Neural cell (in vitro differentiated cells): Measurements from ENCODE around the gene ARHGAP10.

Experiments
- EZH2 ChIP-seq: fragments of 200-600, 300-800 bp; shearing (Covaris generic), sonication (generic); IDR thresholded peaks from 2 replicates; pipeline ENCODE4 v1.6.1; 2014; ENCODE audit warnings: antibody characterized with exemption, low read length, borderline replicate concordance, mild to moderate bottlenecking; ENCODE audit not compliant: insufficient read depth, poor library complexity, severe bottlenecking
- POLR2AphosphoS5 ChIP-seq: IDR thresholded peaks from 2 replicates; pipeline ENCODE4 v1.6.1; 2012
- RAD21 ChIP-seq: fragments of 450-650 bp; conservative IDR thresholded peaks from 2 replicates; pipeline ENCODE4 v1.6.1; 2014; ENCODE audit warnings: antibody characterized with exemption, mild to moderate bottlenecking, moderate library complexity
- TF ChIP-seq, protein P1 (sequence below): fragments of 450-650 bp; IDR thresholded peaks from 2 replicates; pipeline ENCODE4 v1.5.1; 2014; ENCODE audit warnings: antibody characterized with exemption, mild to moderate bottlenecking, moderate library complexity; ENCODE audit not compliant: poor library complexity, severe bottlenecking

DNA sequence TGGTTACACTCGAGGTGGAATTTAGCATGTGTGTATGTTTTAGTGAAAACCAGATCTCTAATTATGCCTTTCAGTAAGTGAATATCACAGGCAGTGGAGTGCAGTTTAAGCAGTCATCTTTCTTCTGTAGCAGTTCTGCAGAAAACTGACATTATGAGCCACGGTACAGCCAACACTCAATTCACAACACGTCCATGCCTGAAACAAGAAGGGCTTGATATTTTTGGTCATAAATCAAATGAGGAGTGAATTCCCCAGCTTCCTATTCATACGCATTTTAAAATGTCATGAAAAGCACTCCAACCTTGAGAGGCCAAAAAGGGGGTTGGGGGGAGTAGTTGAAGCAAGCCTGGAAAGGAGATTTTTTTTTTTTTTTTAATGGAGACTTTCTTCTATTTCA lies 316.7 kb downstream of the ARHGAP10 start:
- TF ChIP-seq, protein P1, sequence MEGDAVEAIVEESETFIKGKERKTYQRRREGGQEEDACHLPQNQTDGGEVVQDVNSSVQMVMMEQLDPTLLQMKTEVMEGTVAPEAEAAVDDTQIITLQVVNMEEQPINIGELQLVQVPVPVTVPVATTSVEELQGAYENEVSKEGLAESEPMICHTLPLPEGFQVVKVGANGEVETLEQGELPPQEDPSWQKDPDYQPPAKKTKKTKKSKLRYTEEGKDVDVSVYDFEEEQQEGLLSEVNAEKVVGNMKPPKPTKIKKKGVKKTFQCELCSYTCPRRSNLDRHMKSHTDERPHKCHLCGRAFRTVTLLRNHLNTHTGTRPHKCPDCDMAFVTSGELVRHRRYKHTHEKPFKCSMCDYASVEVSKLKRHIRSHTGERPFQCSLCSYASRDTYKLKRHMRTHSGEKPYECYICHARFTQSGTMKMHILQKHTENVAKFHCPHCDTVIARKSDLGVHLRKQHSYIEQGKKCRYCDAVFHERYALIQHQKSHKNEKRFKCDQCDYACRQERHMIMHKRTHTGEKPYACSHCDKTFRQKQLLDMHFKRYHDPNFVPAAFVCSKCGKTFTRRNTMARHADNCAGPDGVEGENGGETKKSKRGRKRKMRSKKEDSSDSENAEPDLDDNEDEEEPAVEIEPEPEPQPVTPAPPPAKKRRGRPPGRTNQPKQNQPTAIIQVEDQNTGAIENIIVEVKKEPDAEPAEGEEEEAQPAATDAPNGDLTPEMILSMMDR: no peak
- no peak for TF ChIP-seq EZH2
- no peak for TF ChIP-seq POLR2AphosphoS5
- no peak for TF ChIP-seq RAD21
